Naive thymus-derived CD4-positive, alpha-beta T cell (primary cell): ENCODE data around the gene EPM2A. TPM values are rescaled to one million over a fixed set of nuclear protein-coding genes. Genes with fewer than 3 reads are reported as not detected.

Experiments used
- ATAC-seq: fragments of 150-1000 bp; cut with Tn5 transposase; 2 replicates; pipeline ENCODE4 v1.10.0; 2021; ENCODE audit warnings: mild to moderate bottlenecking, moderate library complexity
- CTCF ChIA-PET: fragments of 350-600 bp; sonication (Branson Sonifier 250); formaldehyde crosslinking; loops from one replicate; lab custom pipeline; 2021; ENCODE audit warnings: antibody characterized with exemption; lab: Charles Lee
- POLR2A ChIA-PET: fragments of 350-600 bp; sonication (Branson Sonifier 250); formaldehyde crosslinking; loops from one replicate; lab custom pipeline; 2021; ENCODE audit warnings: antibody characterized with exemption, inconsistent platforms; lab: Charles Lee
- DNase-seq, 9 donors: peaks; one replicate each; pipeline versions ENCODE4 v3.0.0 to v3.0.0-alpha.2; 2020 to 2022; ENCODE audit warnings: mixed read lengths in 1 of 9
- H3K27ac ChIP-seq: one replicate; pipeline ENCODE4 v1.7.0; 2013; ENCODE audit warnings: mild to moderate bottlenecking, low read depth, low read length, moderate library complexity
- H3K27me3 ChIP-seq, 2 donors: one replicate each; pipeline ENCODE4 v1.7.0; 2013; ENCODE audit warnings: low read length in 2 of 2, mild to moderate bottlenecking in 2 of 2, moderate library complexity in 2 of 2; ENCODE audit not compliant: control insufficient read depth in 2 of 2, insufficient read depth in 2 of 2
- H3K36me3 ChIP-seq, 3 experiments: 1 replicate in 2 of 3; 2 replicates in 1 of 3; pipeline ENCODE4 v1.7.0; 2013; ENCODE audit warnings: low read length in 3 of 3, mild to moderate bottlenecking in 3 of 3, moderate library complexity in 1 of 3; ENCODE audit not compliant: insufficient read depth in 3 of 3, control insufficient read depth in 2 of 3
- H3K4me1 ChIP-seq, 2 donors: one replicate each; pipeline ENCODE4 v1.7.0; 2013; ENCODE audit warnings: low read length in 2 of 2, mild to moderate bottlenecking in 2 of 2, moderate library complexity in 1 of 2; ENCODE audit not compliant: control insufficient read depth in 2 of 2, insufficient read depth in 2 of 2
- H3K4me3 ChIP-seq: 2 replicates; pipeline ENCODE4 v1.7.0; 2013; ENCODE audit warnings: mild to moderate bottlenecking, low read length
- H3K9me3 ChIP-seq, 3 experiments: 1 replicate in 2 of 3; 2 replicates in 1 of 3; pipeline ENCODE4 v1.7.0; 2013; ENCODE audit warnings: low read length in 3 of 3; ENCODE audit not compliant: control insufficient read depth in 2 of 3
- H3K27ac Mint-ChIP-seq, 9 donors: one replicate each; pipeline ENCODE4 v1.8.0; 2020 to 2022; ENCODE audit warnings: mixed read lengths in 9 of 9, mild to moderate bottlenecking in 8 of 9, moderate library complexity in 5 of 9, inconsistent platforms in 2 of 9
- H3K27me3 Mint-ChIP-seq, 5 donors: one replicate each; pipeline ENCODE4 v1.8.0; 2021 to 2022; ENCODE audit warnings: mixed read lengths in 5 of 5, mild to moderate bottlenecking in 1 of 5
- H3K36me3 Mint-ChIP-seq, 5 donors: one replicate each; pipeline ENCODE4 v1.8.0; 2020 to 2022; ENCODE audit warnings: mixed read lengths in 5 of 5, mild to moderate bottlenecking in 3 of 5, inconsistent platforms in 1 of 5
- H3K4me1 Mint-ChIP-seq, 7 donors: one replicate each; pipeline ENCODE4 v1.8.0; 2020 to 2022; ENCODE audit warnings: mixed read lengths in 7 of 7, mild to moderate bottlenecking in 3 of 7, inconsistent platforms in 1 of 7
- H3K4me3 Mint-ChIP-seq, 10 donors: one replicate each; pipeline ENCODE4 v1.8.0; 2020 to 2022; ENCODE audit warnings: mild to moderate bottlenecking in 10 of 10, mixed read lengths in 10 of 10, moderate library complexity in 6 of 10, inconsistent platforms in 2 of 10
- H3K9me3 Mint-ChIP-seq, 11 donors: one replicate each; pipeline ENCODE4 v1.8.0; 2020 to 2022; ENCODE audit warnings: mixed read lengths in 11 of 11, mild to moderate bottlenecking in 4 of 11, inconsistent platforms in 1 of 11, moderate library complexity in 1 of 11
- intact Hi-C, 2 donors: fragments of 100-400 bp; cut with micrococcal nuclease; formaldehyde crosslinking; loops; one replicate each; pipeline ENCODE4 v1.15.1; 2023
- polyA plus RNA-seq, 2 donors: library from polyadenylated mRNA; unstranded; fragments of 300-500 nt; fragmentation: Illumina TruSeq; gene quantifications; one replicate each; pipeline ENCODE4 v1.2.3, GENCODE V29; 2021
- total RNA-seq, 6 experiments: library from RNA in 5 of 6; stranded (reverse) in 5 of 6; gene quantifications; 1 replicate in 5 of 6; 2 replicates in 1 of 6; pipeline ENCODE4 v1.2.3 and lab custom pipeline; 2021 to 2026

The EPM2A gene
- total and polyA plus RNA-seq, 7 experiments from 2014 or later: 3.7 to 18.0 (median 11.6) TPM

GRCh38 chr6:145715426-145715825 lies 19.9 kb downstream of the EPM2A start:
- no peak for DNase-seq
- Mint-ChIP-seq H3K36me3 (peaks cover 11 to 43% (median 34%) of the 10 kb centered on the region in 5 donors), H3K9me3 (peaks cover 0 to 22% (median 11%) of the 10 kb centered on the region in 11 donors), H3K4me1 (peaks cover 0 to 6% (median 0%) of the 10 kb centered on the region in 7 donors), H3K27ac (no peak overlapping the region), H3K4me3 (no peak overlapping the region), H3K27me3 (no peaks in the 10 kb centered on the region)
- Histone ChIP-seq H3K4me1 (no peaks in the 10 kb centered on the region), H3K4me3 (no peak overlapping the region), H3K27ac (no peak overlapping the region), H3K27me3 (no peaks in the 10 kb centered on the region), H3K9me3 (no peaks in the 10 kb centered on the region), H3K36me3 (no peaks in the 10 kb centered on the region)
- ChIA-PET POLR2A (no interaction called here), CTCF (no interaction called here)
- no peak for ATAC-seq
- intact Hi-C loops: no loop called here

GRCh38 chr6:145714731-145715130 lies 20.6 kb downstream of the EPM2A start:
- H3K27ac Mint-ChIP-seq: no peak overlapping the region

GRCh38 chr6:145713773-145714172 lies 21.5 kb downstream of the EPM2A start:
- CTCF ChIA-PET: no interaction called here
- no peak overlapping the region for H3K4me3 Mint-ChIP-seq
- no peaks in the 10 kb centered on the region for H3K9me3 ChIP-seq
- H3K36me3 ChIP-seq: no peaks in the 10 kb centered on the region
- H3K27ac Mint-ChIP-seq: no peak overlapping the region
- peaks cover 0 to 6% (median 0%) of the 10 kb centered on the region in 7 donors for H3K4me1 Mint-ChIP-seq
- H3K4me1 ChIP-seq: no peaks in the 10 kb centered on the region
- POLR2A ChIA-PET: no interaction called here
- intact Hi-C loops: no loop called here
- H3K27me3 ChIP-seq: no peaks in the 10 kb centered on the region
- peaks cover 0 to 26% (median 12%) of the 10 kb centered on the region in 11 donors for H3K9me3 Mint-ChIP-seq
- DNase-seq (no peak), ATAC-seq (no peak)
- H3K27me3 Mint-ChIP-seq: no peaks in the 10 kb centered on the region
- no peak overlapping the region for H3K27ac ChIP-seq
- H3K4me3 ChIP-seq: no peak overlapping the region
- peaks cover 11 to 52% (median 43%) of the 10 kb centered on the region in 5 donors for H3K36me3 Mint-ChIP-seq

More at GRCh38 chr6:145714731-145715130, 20.6 kb downstream of the EPM2A start:
- Mint-ChIP-seq H3K4me1 (peaks cover 0 to 6% (median 0%) of the 10 kb centered on the region in 7 donors), H3K4me3 (no peak overlapping the region), H3K9me3 (peaks cover 0 to 22% (median 11%) of the 10 kb centered on the region in 11 donors), H3K36me3 (peaks cover 11 to 42% (median 35%) of the 10 kb centered on the region in 5 donors), H3K27me3 (no peaks in the 10 kb centered on the region)
- H3K27ac ChIP-seq: no peak overlapping the region
- H3K27me3 ChIP-seq: no peaks in the 10 kb centered on the region
- no peak overlapping the region for H3K4me3 ChIP-seq
- no peak for ATAC-seq
- CTCF ChIA-PET: no interaction called here
- H3K36me3 ChIP-seq: no peaks in the 10 kb centered on the region
- no peaks in the 10 kb centered on the region for H3K4me1 ChIP-seq
- no peaks in the 10 kb centered on the region for H3K9me3 ChIP-seq
- intact Hi-C loops: no loop called here
- POLR2A ChIA-PET: no interaction called here
- DNase-seq: no peak

GRCh38 chr6:145711372-145711771 lies 23.9 kb downstream of the EPM2A start:
- H3K27me3 Mint-ChIP-seq: no peaks in the 10 kb centered on the region
- ChIA-PET CTCF (no interaction called here), POLR2A (no interaction called here)
- H3K27me3 ChIP-seq: no peaks in the 10 kb centered on the region
- H3K27ac Mint-ChIP-seq: no peak overlapping the region
- no peaks in the 10 kb centered on the region for H3K9me3 ChIP-seq
- no peak overlapping the region for H3K4me3 Mint-ChIP-seq
- DNase-seq (no peak), ATAC-seq (no peak)
- H3K9me3 Mint-ChIP-seq: peaks cover 0 to 27% (median 14%) of the 10 kb centered on the region in 11 donors
- no peaks in the 10 kb centered on the region for H3K36me3 ChIP-seq
- peaks cover 8 to 60% (median 52%) of the 10 kb centered on the region in 5 donors for H3K36me3 Mint-ChIP-seq
- H3K27ac ChIP-seq: no peak overlapping the region
- no peaks in the 10 kb centered on the region for H3K4me1 ChIP-seq
- intact Hi-C loops: no loop called here
- peaks cover 0 to 4% (median 0%) of the 10 kb centered on the region in 7 donors for H3K4me1 Mint-ChIP-seq
- no peak overlapping the region for H3K4me3 ChIP-seq

GRCh38 chr6:145707397-145707796 lies 27.9 kb downstream of the EPM2A start:
- intact Hi-C loops: loop anchor here in 1 of 2 donors (10.0 kb wide), 1 partner anchor 1123 kb away; no protein-coding TSS in a partner anchor
- ChIA-PET POLR2A (no interaction called here), CTCF (no interaction called here)
- H3K4me1 Mint-ChIP-seq: peaks cover 5 to 8% (median 6%) of the 10 kb centered on the region in 7 donors
- no peak overlapping the region for H3K4me3 Mint-ChIP-seq
- no peak for ATAC-seq
- H3K4me3 ChIP-seq: no peak overlapping the region
- H3K36me3 Mint-ChIP-seq: peaks cover 0 to 36% (median 25%) of the 10 kb centered on the region in 5 donors
- no peak overlapping the region for H3K27ac Mint-ChIP-seq
- H3K27me3 Mint-ChIP-seq: no peaks in the 10 kb centered on the region
- peaks cover 0 to 12% (median 4%) of the 10 kb centered on the region in 11 donors for H3K9me3 Mint-ChIP-seq
- no peak overlapping the region for H3K27ac ChIP-seq
- no peaks in the 10 kb centered on the region for H3K36me3 ChIP-seq
- no peak for DNase-seq
- no peaks in the 10 kb centered on the region for H3K4me1 ChIP-seq
- H3K27me3 ChIP-seq: no peaks in the 10 kb centered on the region
- no peaks in the 10 kb centered on the region for H3K9me3 ChIP-seq

- Mint-ChIP-seq H3K9me3 (peaks cover 0 to 12% (median 4%) of the 10 kb centered on the region in 11 donors), H3K27me3 (no peaks in the 10 kb centered on the region), H3K27ac (no peak overlapping the region), H3K4me1 (peaks cover 5 to 14% (median 6%) of the 10 kb centered on the region in 7 donors), H3K4me3 (no peak overlapping the region), H3K36me3 (peaks cover 0 to 36% (median 25%) of the 10 kb centered on the region in 5 donors)
- H3K4me3 ChIP-seq: no peak overlapping the region
- H3K4me1 ChIP-seq: no peaks in the 10 kb centered on the region
- no peaks in the 10 kb centered on the region for H3K36me3 ChIP-seq
- ChIA-PET POLR2A (no interaction called here), CTCF (no interaction called here)
- intact Hi-C loops: loop anchor here in 1 of 2 donors (2.0 to 10.0 kb wide), 2 partner anchors 29 to 1121 kb away; partner anchors contain the start of gene EPM2A
- H3K27ac ChIP-seq: no peak overlapping the region
- no peaks in the 10 kb centered on the region for H3K27me3 ChIP-seq
- no peaks in the 10 kb centered on the region for H3K9me3 ChIP-seq
- ATAC-seq (peak; percentile 52), DNase-seq (no peak)
These were observed 29.8 kb downstream of the EPM2A start for GRCh38 chr6:145705561-145705960.
